ENCODE data around the gene SH3RF1.

DNA sequence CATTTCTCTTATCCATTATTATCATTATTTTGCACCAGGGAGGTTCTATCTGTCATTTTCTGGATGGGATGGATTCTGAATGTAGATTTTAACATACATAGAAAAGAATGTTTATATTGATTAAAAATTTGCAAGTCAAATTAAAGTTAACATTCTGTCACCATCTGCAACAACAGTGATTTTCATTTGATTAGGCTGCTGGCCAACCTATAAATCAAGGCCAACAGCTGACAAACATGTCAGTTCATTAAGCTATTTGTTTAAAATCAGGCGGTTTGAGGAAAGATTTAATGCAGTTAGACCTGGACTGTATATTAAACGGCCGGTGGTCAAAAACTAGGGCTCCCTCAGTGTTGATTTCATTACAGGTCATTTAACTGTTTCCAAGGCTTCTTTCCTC, 151.2 kb downstream of the SH3RF1 start:
- TF ChIP-seq POLR2AphosphoS5 (IDR thresholded peaks at IDR 0.05) = no peak
- TF ChIP-seq, protein P1, sequence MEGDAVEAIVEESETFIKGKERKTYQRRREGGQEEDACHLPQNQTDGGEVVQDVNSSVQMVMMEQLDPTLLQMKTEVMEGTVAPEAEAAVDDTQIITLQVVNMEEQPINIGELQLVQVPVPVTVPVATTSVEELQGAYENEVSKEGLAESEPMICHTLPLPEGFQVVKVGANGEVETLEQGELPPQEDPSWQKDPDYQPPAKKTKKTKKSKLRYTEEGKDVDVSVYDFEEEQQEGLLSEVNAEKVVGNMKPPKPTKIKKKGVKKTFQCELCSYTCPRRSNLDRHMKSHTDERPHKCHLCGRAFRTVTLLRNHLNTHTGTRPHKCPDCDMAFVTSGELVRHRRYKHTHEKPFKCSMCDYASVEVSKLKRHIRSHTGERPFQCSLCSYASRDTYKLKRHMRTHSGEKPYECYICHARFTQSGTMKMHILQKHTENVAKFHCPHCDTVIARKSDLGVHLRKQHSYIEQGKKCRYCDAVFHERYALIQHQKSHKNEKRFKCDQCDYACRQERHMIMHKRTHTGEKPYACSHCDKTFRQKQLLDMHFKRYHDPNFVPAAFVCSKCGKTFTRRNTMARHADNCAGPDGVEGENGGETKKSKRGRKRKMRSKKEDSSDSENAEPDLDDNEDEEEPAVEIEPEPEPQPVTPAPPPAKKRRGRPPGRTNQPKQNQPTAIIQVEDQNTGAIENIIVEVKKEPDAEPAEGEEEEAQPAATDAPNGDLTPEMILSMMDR (IDR thresholded peaks at IDR 0.05) = no peak

Measured in prostate gland (tissue), 2 donors.